Measurements from ENCODE around the gene ABLIM2.

Gene ABLIM2

GRCh38 chr4:8118035-8118434 lies 40.6 kb downstream of the ABLIM2 start:
- DNase-seq (ENCODE audit: low spot score) = no peak

- no peak for DNase-seq (ENCODE audit: low spot score)
These were observed 41.3 kb downstream of the ABLIM2 start for GRCh38 chr4:8117278-8117682.

GRCh38 chr4:8115916-8116315 lies 42.7 kb downstream of the ABLIM2 start:
- DNase-seq (ENCODE audit: low spot score) = no peak

GRCh38 chr4:8115203-8115520 lies 43.5 kb downstream of the ABLIM2 start:
- DNase-seq (ENCODE audit: low spot score) = no peak

GRCh38 chr4:8114456-8115202 lies 44.0 kb downstream of the ABLIM2 start:
- DNase-seq (ENCODE audit: low spot score) = no peak

GRCh38 chr4:8113611-8114377 lies 44.8 kb downstream of the ABLIM2 start:
- no peak for DNase-seq (ENCODE audit: low spot score)

GRCh38 chr4:8112672-8113071 lies 45.9 kb downstream of the ABLIM2 start:
- no peak for DNase-seq (ENCODE audit: low spot score)

- DNase-seq (ENCODE audit: low spot score) = no peak
These were observed 46.5 kb downstream of the ABLIM2 start for GRCh38 chr4:8112036-8112576.

GRCh38 chr4:8110071-8110986 lies 48.3 kb downstream of the ABLIM2 start:
- no peak for DNase-seq (ENCODE audit: low spot score)

- no peak for DNase-seq (ENCODE audit: low spot score)
These were observed 49.1 kb downstream of the ABLIM2 start for GRCh38 chr4:8109406-8110065.

GRCh38 chr4:8108991-8109390 lies 49.6 kb downstream of the ABLIM2 start:
- no peak for DNase-seq (ENCODE audit: low spot score)

GRCh38 chr4:8108261-8108660 lies 50.4 kb downstream of the ABLIM2 start:
- DNase-seq (ENCODE audit: low spot score) = no peak

- DNase-seq (ENCODE audit: low spot score) = no peak
These were observed 51.4 kb downstream of the ABLIM2 start for GRCh38 chr4:8107146-8107657.

- DNase-seq (ENCODE audit: low spot score) = no peak
These were observed 52.1 kb downstream of the ABLIM2 start for GRCh38 chr4:8106451-8107025.

GRCh38 chr4:8105306-8106100 lies 53.1 kb downstream of the ABLIM2 start:
- no peak for DNase-seq (ENCODE audit: low spot score)

GRCh38 chr4:8104491-8105305 lies 53.9 kb downstream of the ABLIM2 start:
- DNase-seq (ENCODE audit: low spot score) = no peak

GRCh38 chr4:8103421-8104390 lies 54.9 kb downstream of the ABLIM2 start:
- DNase-seq (ENCODE audit: low spot score) = no peak

- no peak for DNase-seq (ENCODE audit: low spot score)
These were observed 55.8 kb downstream of the ABLIM2 start for GRCh38 chr4:8102831-8103230.

GRCh38 chr4:8102076-8102355 lies 56.6 kb downstream of the ABLIM2 start:
- no peak for DNase-seq (ENCODE audit: low spot score)
